Erythroblast (primary cell): ENCODE results near the gene TBCEL.

ENCODE experiments used
- GATA1 ChIP-seq: IDR thresholded peaks from 2 replicates; pipeline ENCODE4 v1.6.1; 2011; ENCODE audit warnings: low read depth, mild to moderate bottlenecking, control low read depth, low read length, moderate library complexity
- POLR2A ChIP-seq: IDR thresholded peaks from 2 replicates; pipeline ENCODE4 v1.6.1; 2011; ENCODE audit warnings: mild to moderate bottlenecking, low read length

- TF ChIP-seq POLR2A (no peak), GATA1 (no peak)
Observed at GRCh38 chr11:121033635-121034034, 9.7 kb downstream of the TBCEL start.
